NCI-H1930 (cell line): ENCODE results near the gene RNF215.
"Not testable (repeated sequence)": the region's sequence is repeated elsewhere in the genome, so short reads cannot be mapped to it uniquely, and the experiment has no call there.

Experiments used
- DNase-seq, 2 experiments: peaks; one replicate each; lab custom pipeline; 2025; lab: John Stamatoyannopoulos, UW

Gene RNF215

GRCh38 chr22:30420347-30421125 lies 33.3 kb upstream of the RNF215 start:
- no peak for DNase-seq

- DNase-seq = no peak
Observed at GRCh38 chr22:30416837-30417236, 29.6 kb upstream of the RNF215 start.

GRCh38 chr22:30416403-30416802 lies 29.2 kb upstream of the RNF215 start:
- DNase-seq = no peak

GRCh38 chr22:30414525-30415047 lies 27.4 kb upstream of the RNF215 start:
- DNase-seq = no peak

- no peak for DNase-seq
Observed at GRCh38 chr22:30413745-30414524, 26.7 kb upstream of the RNF215 start.

GRCh38 chr22:30413001-30413400 lies 25.8 kb upstream of the RNF215 start:
- DNase-seq = no peak

GRCh38 chr22:30411780-30412179 lies 24.6 kb upstream of the RNF215 start:
- no peak for DNase-seq

GRCh38 chr22:30408388-30409102 lies 21.3 kb upstream of the RNF215 start:
- no peak for DNase-seq

- DNase-seq = no peak
Observed at GRCh38 chr22:30406400-30406799, 19.2 kb upstream of the RNF215 start.

- no peak for DNase-seq
Observed at GRCh38 chr22:30405731-30406130, 18.5 kb upstream of the RNF215 start.

GRCh38 chr22:30404307-30404706 lies 17.1 kb upstream of the RNF215 start:
- DNase-seq = no peak

- not testable (repeated sequence) for DNase-seq
Observed at GRCh38 chr22:30402766-30403104, 15.5 kb upstream of the RNF215 start.

- DNase-seq = no peak
Observed at GRCh38 chr22:30402028-30402765, 15.0 kb upstream of the RNF215 start.

- not testable (repeated sequence) for DNase-seq
Observed at GRCh38 chr22:30401024-30401423, 13.8 kb upstream of the RNF215 start.

- no peak for DNase-seq
Observed at GRCh38 chr22:30400159-30400558, 12.9 kb upstream of the RNF215 start.

- DNase-seq = no peak
Observed at GRCh38 chr22:30399718-30400117, 12.5 kb upstream of the RNF215 start.

- DNase-seq = no peak
Observed at GRCh38 chr22:30398685-30399680, 11.8 kb upstream of the RNF215 start.

- no peak for DNase-seq
Observed at GRCh38 chr22:30397656-30398635, 10.7 kb upstream of the RNF215 start.
